OCI-LY7 (cell line): Measurements from ENCODE around the gene F13A1. TPM values are rescaled to one million over a fixed set of nuclear protein-coding genes. Genes with fewer than 3 reads are reported as not detected.

Experiments used
- BruUV-seq: library from RNA; stranded (reverse); fragments of 400-500 nt; replicated peaks from 2 replicates; lab custom pipeline; 2021; lab: Mats Ljungman, UMichigan
- CTCF ChIA-PET: fragments of 300-600 bp; sonication (Branson Sonifier 250); formaldehyde crosslinking; loops from one replicate; lab custom pipeline; 2022; ENCODE audit warnings: antibody characterized with exemption; ENCODE audit not compliant: unreplicated experiment; lab: Charles Lee
- POLR2A ChIA-PET: fragments of 300-600 bp; sonication (Branson Sonifier 250); formaldehyde crosslinking; loops from one replicate; lab custom pipeline; 2022; ENCODE audit warnings: antibody characterized with exemption; lab: Charles Lee
- DNase-seq: peaks from one replicate; pipeline ENCODE4 v3.0.0-alpha.2; 2015; ENCODE audit warnings: low spot score
- H2AFZ ChIP-seq: fragments of 200-600 bp; sonication (generic), shearing (Covaris generic); 2 replicates; pipeline ENCODE4 v1.6.1; 2014; ENCODE audit warnings: mild to moderate bottlenecking, antibody characterized with exemption, low read length, moderate library complexity
- H3K27ac ChIP-seq: fragments of 200-600 bp; sonication (generic); 2 replicates; pipeline ENCODE4 v1.5.1; 2014; ENCODE audit warnings: mixed run types, low read depth, mild to moderate bottlenecking, moderate library complexity, low read length, inconsistent platforms; ENCODE audit not compliant: poor library complexity, severe bottlenecking
- H3K36me3 ChIP-seq: fragments of 200-600 bp; sonication (generic); 2 replicates; pipeline ENCODE4 v1.6.1; 2014; ENCODE audit warnings: mild to moderate bottlenecking, antibody characterized with exemption, low read length, moderate library complexity, mixed read lengths; ENCODE audit not compliant: insufficient read depth
- H3K4me1 ChIP-seq: fragments of 200-600 bp; sonication (generic); 2 replicates; pipeline ENCODE4 v1.5.1; 2014; ENCODE audit warnings: mild to moderate bottlenecking, low read length; ENCODE audit not compliant: insufficient read depth, poor library complexity, severe bottlenecking
- H3K4me2 ChIP-seq: fragments of 200-600 bp; sonication (generic); 2 replicates; pipeline ENCODE4 v1.6.1; 2014; ENCODE audit warnings: mild to moderate bottlenecking, low read length
- H3K4me3 ChIP-seq: fragments of 200-600 bp; sonication (generic); 2 replicates; pipeline ENCODE4 v1.5.1; 2014; ENCODE audit warnings: mild to moderate bottlenecking, low read depth, low read length; ENCODE audit not compliant: poor library complexity, severe bottlenecking
- H3K79me2 ChIP-seq: fragments of 200-600 bp; sonication (generic); 2 replicates; pipeline ENCODE4 v1.6.1; 2016; ENCODE audit warnings: low read depth, mild to moderate bottlenecking, low read length, moderate library complexity, mixed read lengths; ENCODE audit not compliant: insufficient read depth
- H3K9me2 ChIP-seq: fragments of 200-600 bp; sonication (generic); 2 replicates; pipeline ENCODE4 v1.6.1; 2016; ENCODE audit warnings: mild to moderate bottlenecking, low read length, mixed read lengths; ENCODE audit not compliant: insufficient read depth
- H3K9me3 ChIP-seq: fragments of 200-600 bp; sonication (generic); 2 replicates; pipeline ENCODE4 v1.6.1; 2014; ENCODE audit warnings: mild to moderate bottlenecking, mixed run types, low read length, mixed read lengths
- H4K20me1 ChIP-seq: fragments of 200-600 bp; sonication (generic); 2 replicates; pipeline ENCODE4 v1.6.1; 2014; ENCODE audit warnings: mild to moderate bottlenecking, antibody characterized with exemption, low read length, moderate library complexity, mixed read lengths; ENCODE audit not compliant: insufficient read depth
- EZH2phosphoT487 ChIP-seq: fragments of 200-600 bp; sonication (generic); IDR thresholded peaks from 2 replicates; pipeline ENCODE4 v1.6.1; 2018; ENCODE audit warnings: low read depth, borderline replicate concordance, mild to moderate bottlenecking, mixed run types, antibody characterized with exemption, low read length, moderate library complexity, mixed read lengths
- intact Hi-C: fragments of 100-400 bp; cut with micrococcal nuclease; formaldehyde crosslinking; loops from one replicate; pipeline ENCODE4 v1.10.0; 2022; ENCODE audit not compliant: unreplicated experiment
- total RNA-seq, 2 experiments: library from RNA; depleted of rRNA in 1 of 2; stranded (reverse); fragments of >200 nt in 1 of 2; shearing (Covaris generic) in 1 of 2; gene quantifications; 2 replicates each; pipeline ENCODE4 v1.2.3, GENCODE V29; 2014 to 2022
- TF ChIP-seq, protein P1 (sequence below): fragments of 200-600 bp; sonication (generic); conservative IDR thresholded peaks from 2 replicates; pipeline ENCODE4 v1.5.1; 2014; ENCODE audit warnings: mild to moderate bottlenecking, antibody characterized with exemption, low read length, moderate library complexity, mixed read lengths

Gene F13A1
- total RNA-seq, 2 experiments from 2014 or later: 0.13 to 0.63 TPM

GRCh38 chr6:6164367-6164766 is 156.1 kb downstream of the F13A1 start:
- intact Hi-C loops: no loop called here
- Histone ChIP-seq H3K36me3 (no peaks in the 10 kb centered on the region), H4K20me1 (no peaks in the 10 kb centered on the region), H3K79me2 (no peaks in the 10 kb centered on the region), H3K9me2 (no peaks in the 10 kb centered on the region), H3K4me2 (no peak overlapping the region), H3K4me3 (no peak overlapping the region), H2AFZ (no peak overlapping the region), H3K4me1 (no peaks in the 10 kb centered on the region), H3K27ac (no peak overlapping the region), H3K9me3 (no peaks in the 10 kb centered on the region)
- CTCF ChIA-PET: no interaction called here
- POLR2A ChIA-PET: interaction anchor here (1.3 kb wide), 1 partner anchor 37 kb away, joined by 4 read pairs; no protein-coding TSS in a partner anchor
- DNase-seq: no peak
- no peak for TF ChIP-seq EZH2phosphoT487
- TF ChIP-seq, protein P1, sequence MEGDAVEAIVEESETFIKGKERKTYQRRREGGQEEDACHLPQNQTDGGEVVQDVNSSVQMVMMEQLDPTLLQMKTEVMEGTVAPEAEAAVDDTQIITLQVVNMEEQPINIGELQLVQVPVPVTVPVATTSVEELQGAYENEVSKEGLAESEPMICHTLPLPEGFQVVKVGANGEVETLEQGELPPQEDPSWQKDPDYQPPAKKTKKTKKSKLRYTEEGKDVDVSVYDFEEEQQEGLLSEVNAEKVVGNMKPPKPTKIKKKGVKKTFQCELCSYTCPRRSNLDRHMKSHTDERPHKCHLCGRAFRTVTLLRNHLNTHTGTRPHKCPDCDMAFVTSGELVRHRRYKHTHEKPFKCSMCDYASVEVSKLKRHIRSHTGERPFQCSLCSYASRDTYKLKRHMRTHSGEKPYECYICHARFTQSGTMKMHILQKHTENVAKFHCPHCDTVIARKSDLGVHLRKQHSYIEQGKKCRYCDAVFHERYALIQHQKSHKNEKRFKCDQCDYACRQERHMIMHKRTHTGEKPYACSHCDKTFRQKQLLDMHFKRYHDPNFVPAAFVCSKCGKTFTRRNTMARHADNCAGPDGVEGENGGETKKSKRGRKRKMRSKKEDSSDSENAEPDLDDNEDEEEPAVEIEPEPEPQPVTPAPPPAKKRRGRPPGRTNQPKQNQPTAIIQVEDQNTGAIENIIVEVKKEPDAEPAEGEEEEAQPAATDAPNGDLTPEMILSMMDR: no peak
- BruUV-seq: no TSS peak

- no peak overlapping the region for H3K4me2 ChIP-seq
- H2AFZ ChIP-seq: no peak overlapping the region
- no peaks in the 10 kb centered on the region for H3K9me3 ChIP-seq
- no peaks in the 10 kb centered on the region for H3K9me2 ChIP-seq
- intact Hi-C loops: no loop called here
- TF ChIP-seq, protein P1: no peak
- TF ChIP-seq EZH2phosphoT487: no peak
- H3K79me2 ChIP-seq: no peaks in the 10 kb centered on the region
- ChIA-PET POLR2A (interaction anchor here (0.9 kb wide), 1 partner anchor 14 kb away, joined by 3 read pairs; no protein-coding TSS in a partner anchor), CTCF (no interaction called here)
- no peak overlapping the region for H3K27ac ChIP-seq
- no TSS peak for BruUV-seq
- H3K36me3 ChIP-seq: no peaks in the 10 kb centered on the region
- peaks cover 9% of the 10 kb centered on the region for H3K4me1 ChIP-seq
- DNase-seq: no peak
- no peaks in the 10 kb centered on the region for H4K20me1 ChIP-seq
- H3K4me3 ChIP-seq: no peak overlapping the region
Observed at GRCh38 chr6:6154335-6154734, 166.1 kb downstream of the F13A1 start.

GRCh38 chr6:6152060-6152459 is 168.4 kb downstream of the F13A1 start:
- H2AFZ ChIP-seq: no peak overlapping the region
- intact Hi-C loops: no loop called here
- no peaks in the 10 kb centered on the region for H4K20me1 ChIP-seq
- H3K36me3 ChIP-seq: no peaks in the 10 kb centered on the region
- H3K9me3 ChIP-seq: no peaks in the 10 kb centered on the region
- BruUV-seq: no TSS peak
- H3K4me3 ChIP-seq: no peak overlapping the region
- H3K27ac ChIP-seq: no peak overlapping the region
- ChIA-PET POLR2A (interaction anchor here (0.7 to 1.0 kb wide), 2 partner anchors 11 to 152 kb away, joined by 4 read pairs; no protein-coding TSS in a partner anchor), CTCF (no interaction called here)
- no peaks in the 10 kb centered on the region for H3K9me2 ChIP-seq
- H3K4me2 ChIP-seq: no peak overlapping the region
- no peaks in the 10 kb centered on the region for H3K79me2 ChIP-seq
- TF ChIP-seq, protein P1: no peak
- no peak for TF ChIP-seq EZH2phosphoT487
- DNase-seq: no peak
- peaks cover 9% of the 10 kb centered on the region for H3K4me1 ChIP-seq
